ENCODE results near the gene CD69. TPM values are rescaled to one million over a fixed set of nuclear protein-coding genes. Genes with fewer than 3 reads are reported as not detected.

Gene CD69
- total RNA-seq, 1 experiment from 2014 or later = not detected

GRCh38 chr12:9730011-9730410, 30.7 kb downstream of the CD69 start:
- peaks cover 8% of the 10 kb centered on the region; the same call in 1 of the 2 replicates for H3K4me1 ChIP-seq (replicated peaks; ENCODE audit: insufficient read depth)
- no peak overlapping the region for H3K4me2 ChIP-seq
- H2AFZ ChIP-seq = no peak overlapping the region
- CTCF ChIA-PET = interaction anchor here (0.8 kb wide), 1 partner anchor 17 kb away, joined by 4 read pairs; no protein-coding TSS in a partner anchor
- POLR2A ChIA-PET (ENCODE audit: unreplicated experiment) = no interaction called here
- TF ChIP-seq EZH2 (IDR thresholded peaks at IDR 0.05; ENCODE audit: low read depth) (no peak), CTCF (conservative IDR thresholded peaks at IDR 0.05) (no peak)
- no peaks in the 10 kb centered on the region for H4K20me1 ChIP-seq (ENCODE audit: insufficient read depth)
- no peaks in the 10 kb centered on the region for H3F3A ChIP-seq (ENCODE audit: insufficient read depth, low read depth)
- no peak for DNase-seq
- no peak overlapping the region for H3K27ac ChIP-seq
- H3K4me3 ChIP-seq = no peak overlapping the region
- intact Hi-C loops (cut with micrococcal nuclease; ENCODE audit: unreplicated experiment) = no loop called here
- no peaks in the 10 kb centered on the region for H3K79me2 ChIP-seq (ENCODE audit: low read depth)
- peaks cover 3% of the 10 kb centered on the region; the same call in 1 of the 2 replicates for H3K9me3 ChIP-seq (ENCODE audit: insufficient read depth, low read depth)
- H3K27me3 ChIP-seq (ENCODE audit: insufficient read depth, low read depth) = no peaks in the 10 kb centered on the region
- BruUV-seq (replicated peaks) = no TSS peak
- H3K9me2 ChIP-seq (ENCODE audit: insufficient read depth) = no peaks in the 10 kb centered on the region
- no peaks in the 10 kb centered on the region for H3K36me3 ChIP-seq (ENCODE audit: low read depth)

GRCh38 chr12:9729082-9729481, 31.6 kb downstream of the CD69 start:
- no peak overlapping the region for H3K4me2 ChIP-seq
- H3K4me3 ChIP-seq = no peak overlapping the region
- H3K9me2 ChIP-seq (ENCODE audit: insufficient read depth) = no peaks in the 10 kb centered on the region
- no peak for DNase-seq
- H4K20me1 ChIP-seq (ENCODE audit: insufficient read depth) = no peaks in the 10 kb centered on the region
- H3K36me3 ChIP-seq (ENCODE audit: low read depth) = no peaks in the 10 kb centered on the region
- ChIA-PET POLR2A (ENCODE audit: unreplicated experiment) (no interaction called here), CTCF (interaction anchor here (0.6 to 0.8 kb wide), 3 partner anchors 18 to 167 kb away, joined by 3 to 4 read pairs (median 4); no protein-coding TSS in a partner anchor)
- no peaks in the 10 kb centered on the region for H3K79me2 ChIP-seq (ENCODE audit: low read depth)
- H3K27ac ChIP-seq = no peak overlapping the region
- H3F3A ChIP-seq (ENCODE audit: insufficient read depth, low read depth) = no peaks in the 10 kb centered on the region
- intact Hi-C loops (cut with micrococcal nuclease; ENCODE audit: unreplicated experiment) = no loop called here
- H3K4me1 ChIP-seq (replicated peaks; ENCODE audit: insufficient read depth) = peaks cover 8% of the 10 kb centered on the region; the same call in 1 of the 2 replicates
- TF ChIP-seq CTCF (conservative IDR thresholded peaks at IDR 0.05) = no peak
- TF ChIP-seq EZH2 (IDR thresholded peaks at IDR 0.05; ENCODE audit: low read depth) = no peak
- no TSS peak for BruUV-seq (replicated peaks)
- H3K27me3 ChIP-seq (ENCODE audit: insufficient read depth, low read depth) = no peaks in the 10 kb centered on the region
- peaks cover 11% of the 10 kb centered on the region for H3K9me3 ChIP-seq (ENCODE audit: insufficient read depth, low read depth)
- H2AFZ ChIP-seq = no peak overlapping the region

- intact Hi-C loops (cut with micrococcal nuclease; ENCODE audit: unreplicated experiment) = no loop called here
- Histone ChIP-seq H3K79me2 (ENCODE audit: low read depth) (no peaks in the 10 kb centered on the region), H3K9me3 (ENCODE audit: insufficient read depth, low read depth) (peaks cover 11% of the 10 kb centered on the region), H3K36me3 (ENCODE audit: low read depth) (no peaks in the 10 kb centered on the region), H3K9me2 (ENCODE audit: insufficient read depth) (peaks cover 2% of the 10 kb centered on the region; the same call in 1 of the 2 replicates), H3K4me1 (replicated peaks; ENCODE audit: insufficient read depth) (peaks cover 12% of the 10 kb centered on the region), H3K4me2 (no peak overlapping the region), H2AFZ (no peak overlapping the region), H3K27me3 (ENCODE audit: insufficient read depth, low read depth) (no peaks in the 10 kb centered on the region), H3K27ac (no peak overlapping the region), H4K20me1 (ENCODE audit: insufficient read depth) (no peaks in the 10 kb centered on the region), H3K4me3 (no peak overlapping the region), H3F3A (ENCODE audit: insufficient read depth, low read depth) (peaks cover 3% of the 10 kb centered on the region; the same call in 1 of the 2 replicates)
- DNase-seq = no peak
- BruUV-seq (replicated peaks) = no TSS peak
- TF ChIP-seq EZH2 (IDR thresholded peaks at IDR 0.05; ENCODE audit: low read depth) (no peak), CTCF (conservative IDR thresholded peaks at IDR 0.05) (no peak)
- ChIA-PET CTCF (interaction anchor here (0.6 kb wide), 2 partner anchors 15 to 68 kb away, joined by 3 read pairs; no protein-coding TSS in a partner anchor), POLR2A (ENCODE audit: unreplicated experiment) (no interaction called here)
These were observed 32.9 kb downstream of the CD69 start for GRCh38 chr12:9727813-9728212.
